Measurements from ENCODE around the gene AKR1C8.

DNA sequence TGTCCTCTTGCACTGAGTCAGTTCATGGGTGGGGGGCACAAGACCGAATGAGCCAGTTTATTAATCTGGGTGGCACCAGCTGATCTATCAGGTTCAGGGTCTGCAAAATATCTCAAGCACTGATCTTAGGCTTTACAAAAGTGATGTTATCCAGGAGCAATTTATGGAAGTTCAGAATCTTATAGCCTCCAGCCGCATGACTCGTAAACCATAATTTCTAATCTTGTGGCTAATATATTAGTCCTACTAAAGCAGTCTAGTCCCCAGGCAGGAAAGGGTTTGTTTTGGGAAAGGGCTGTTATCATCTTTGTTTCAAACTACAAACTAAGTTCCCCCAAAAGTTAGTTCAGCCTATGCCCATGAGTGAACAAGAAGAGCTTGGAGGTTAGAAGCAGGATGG, 33.9 kb downstream of the AKR1C8 start:
- TF ChIP-seq, protein P1, sequence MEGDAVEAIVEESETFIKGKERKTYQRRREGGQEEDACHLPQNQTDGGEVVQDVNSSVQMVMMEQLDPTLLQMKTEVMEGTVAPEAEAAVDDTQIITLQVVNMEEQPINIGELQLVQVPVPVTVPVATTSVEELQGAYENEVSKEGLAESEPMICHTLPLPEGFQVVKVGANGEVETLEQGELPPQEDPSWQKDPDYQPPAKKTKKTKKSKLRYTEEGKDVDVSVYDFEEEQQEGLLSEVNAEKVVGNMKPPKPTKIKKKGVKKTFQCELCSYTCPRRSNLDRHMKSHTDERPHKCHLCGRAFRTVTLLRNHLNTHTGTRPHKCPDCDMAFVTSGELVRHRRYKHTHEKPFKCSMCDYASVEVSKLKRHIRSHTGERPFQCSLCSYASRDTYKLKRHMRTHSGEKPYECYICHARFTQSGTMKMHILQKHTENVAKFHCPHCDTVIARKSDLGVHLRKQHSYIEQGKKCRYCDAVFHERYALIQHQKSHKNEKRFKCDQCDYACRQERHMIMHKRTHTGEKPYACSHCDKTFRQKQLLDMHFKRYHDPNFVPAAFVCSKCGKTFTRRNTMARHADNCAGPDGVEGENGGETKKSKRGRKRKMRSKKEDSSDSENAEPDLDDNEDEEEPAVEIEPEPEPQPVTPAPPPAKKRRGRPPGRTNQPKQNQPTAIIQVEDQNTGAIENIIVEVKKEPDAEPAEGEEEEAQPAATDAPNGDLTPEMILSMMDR (conservative IDR thresholded peaks at IDR 0.05 in 1 of 2, IDR thresholded peaks at IDR 0.05 in 1 of 2; ENCODE audit: low read depth in 1 of 2, low read length in 2 of 2), result no peak
- no peak for TF ChIP-seq EZH2 (IDR thresholded peaks at IDR 0.05; ENCODE audit: low read length, missing control alignments)

All from fibroblast of lung (primary cell).